Testis (tissue), 3 donors: ENCODE results near the gene PNLIPRP3. TPM values are rescaled to one million over a fixed set of nuclear protein-coding genes. Genes with fewer than 3 reads are reported as not detected.

Experiments
- DNase-seq: peaks from one replicate; pipeline ENCODE4 v3.0.0-alpha.2; 2019
- H3K27ac ChIP-seq, 2 donors: fragments of 200-600 bp; sonication (generic); one replicate each; pipeline ENCODE4 v1.5.1; 2019
- H3K27me3 ChIP-seq: fragments of 200-600 bp; sonication (generic); one replicate; pipeline ENCODE4 v1.5.1; 2019
- H3K36me3 ChIP-seq: fragments of 200-600 bp; sonication (generic); one replicate; pipeline ENCODE4 v1.5.1; 2017; ENCODE audit warnings: low read depth; ENCODE audit errors: missing control alignments
- H3K4me1 ChIP-seq: fragments of 200-600 bp; sonication (generic); one replicate; pipeline ENCODE4 v1.5.1; 2019
- H3K4me3 ChIP-seq, 2 donors: fragments of 200-600 bp; sonication (generic); one replicate each; pipeline ENCODE4 v1.5.1; 2017 to 2019
- H3K9me3 ChIP-seq: fragments of 200-600 bp; sonication (generic); one replicate; pipeline ENCODE4 v1.5.1; 2017
- POLR2A ChIP-seq: fragments of 450-650 bp; IDR thresholded peaks from one replicate; pipeline ENCODE4 v1.6.1; 2017; ENCODE audit warnings: antibody characterized with exemption, mild to moderate bottlenecking, moderate library complexity
- WGBS, 2 donors: methylation state at CpG; one replicate each; pipeline ENCODE4 v1.1.5; 2018; 5-methylcytosine and 5-hydroxymethylcytosine counted together
- intact Hi-C: fragments of 100-400 bp; cut with DNase I; formaldehyde crosslinking; loops from one replicate; pipeline ENCODE4 v1.15.1; 2023; ENCODE audit warnings: low total_unique reads
- polyA plus RNA-seq: library from polyadenylated mRNA; stranded (reverse); fragments of 350-450 nt; fragmentation: Illumina TruSeq; extraction: RNeasy Lipid Tissue Mini Kit (QIAGEN cat#74804); gene quantifications from one replicate; pipeline ENCODE4 v1.2.3, GENCODE V29; 2014; ENCODE audit warnings: low read depth, low replicate concordance; ENCODE audit not compliant: insufficient read depth
- total RNA-seq, 2 donors: library from RNA; depleted of rRNA; stranded (reverse); fragments of >200 nt; gene quantifications; one replicate each; pipeline ENCODE4 v1.2.3, GENCODE V29; 2016
- TF ChIP-seq, protein P1 (sequence below), 3 experiments: fragments of 450-650 bp in 2 of 3; fragments of 200-600 bp in 1 of 3; sonication (generic) in 1 of 3; IDR thresholded peaks; one replicate each; pipeline ENCODE4 v1.5.1; 2016 to 2019; ENCODE audit warnings: antibody characterized with exemption in 3 of 3, mild to moderate bottlenecking in 2 of 3, moderate library complexity in 1 of 3

Gene PNLIPRP3
- total and polyA plus RNA-seq, 3 donors from 2014 or later = not detected

DNA sequence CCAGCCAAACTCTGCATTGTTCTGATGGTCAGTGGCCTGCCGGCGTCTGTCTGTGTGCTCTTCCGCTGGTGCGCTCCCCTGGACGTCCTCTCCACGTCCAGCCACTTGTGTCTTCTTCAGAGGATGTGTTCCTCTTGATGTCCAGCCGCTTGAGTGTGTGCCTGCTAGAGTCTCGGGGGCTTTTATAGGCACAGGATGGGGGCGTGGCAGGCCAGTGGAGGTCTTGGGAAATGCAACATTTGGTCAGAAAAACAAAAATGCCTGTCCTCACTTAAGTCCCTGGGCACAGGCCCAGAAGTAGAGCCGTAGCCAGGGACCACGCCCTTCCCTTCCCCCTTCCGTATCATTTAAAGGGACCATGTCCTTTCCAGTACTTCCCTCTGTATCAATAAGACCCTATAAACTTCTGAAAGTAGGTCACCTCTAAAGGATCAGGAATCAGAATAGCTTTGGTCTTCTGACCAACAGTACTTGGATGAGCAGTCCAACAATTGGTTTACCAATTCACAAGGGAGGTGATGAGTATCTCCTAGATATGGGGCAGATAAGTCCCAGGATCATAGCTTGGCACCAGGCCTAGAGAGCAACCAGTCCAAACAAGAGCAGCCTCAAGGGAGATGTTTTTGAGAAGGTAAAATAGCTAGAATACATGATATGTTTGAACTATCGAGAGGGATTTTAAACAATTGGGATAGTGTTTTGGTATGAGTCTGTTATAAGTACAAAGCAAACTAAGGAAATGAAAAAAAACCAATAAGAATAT is 32.2 kb upstream of the PNLIPRP3 start:
- no peaks in the 10 kb centered on the region for H3K9me3 ChIP-seq
- TF ChIP-seq, protein P1, sequence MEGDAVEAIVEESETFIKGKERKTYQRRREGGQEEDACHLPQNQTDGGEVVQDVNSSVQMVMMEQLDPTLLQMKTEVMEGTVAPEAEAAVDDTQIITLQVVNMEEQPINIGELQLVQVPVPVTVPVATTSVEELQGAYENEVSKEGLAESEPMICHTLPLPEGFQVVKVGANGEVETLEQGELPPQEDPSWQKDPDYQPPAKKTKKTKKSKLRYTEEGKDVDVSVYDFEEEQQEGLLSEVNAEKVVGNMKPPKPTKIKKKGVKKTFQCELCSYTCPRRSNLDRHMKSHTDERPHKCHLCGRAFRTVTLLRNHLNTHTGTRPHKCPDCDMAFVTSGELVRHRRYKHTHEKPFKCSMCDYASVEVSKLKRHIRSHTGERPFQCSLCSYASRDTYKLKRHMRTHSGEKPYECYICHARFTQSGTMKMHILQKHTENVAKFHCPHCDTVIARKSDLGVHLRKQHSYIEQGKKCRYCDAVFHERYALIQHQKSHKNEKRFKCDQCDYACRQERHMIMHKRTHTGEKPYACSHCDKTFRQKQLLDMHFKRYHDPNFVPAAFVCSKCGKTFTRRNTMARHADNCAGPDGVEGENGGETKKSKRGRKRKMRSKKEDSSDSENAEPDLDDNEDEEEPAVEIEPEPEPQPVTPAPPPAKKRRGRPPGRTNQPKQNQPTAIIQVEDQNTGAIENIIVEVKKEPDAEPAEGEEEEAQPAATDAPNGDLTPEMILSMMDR (IDR thresholded peaks at IDR 0.05) = no peak
- no peak for TF ChIP-seq POLR2A
- H3K4me3 ChIP-seq = peak overlapping the region in 1 of 2 donors; percentile 45
- no peaks in the 10 kb centered on the region for H3K27me3 ChIP-seq
- intact Hi-C loops = no loop called here
- WGBS, 2 donors = 51 to 68% methylated on average over 13 of the region's 13 CpGs
- no peak for DNase-seq
- no peak overlapping the region for H3K27ac ChIP-seq
- H3K4me1 ChIP-seq = no peaks in the 10 kb centered on the region
- no peaks in the 10 kb centered on the region for H3K36me3 ChIP-seq

- Histone ChIP-seq H3K4me1 (no peaks in the 10 kb centered on the region), H3K4me3 (no peak overlapping the region), H3K36me3 (no peaks in the 10 kb centered on the region), H3K9me3 (no peaks in the 10 kb centered on the region), H3K27ac (no peak overlapping the region), H3K27me3 (no peaks in the 10 kb centered on the region)
- TF ChIP-seq, protein P1 (IDR thresholded peaks at IDR 0.05) = no peak
- intact Hi-C loops = no loop called here
- DNase-seq = no peak
- WGBS, 2 donors = 39 to 45% methylated on average over 5 of the region's 5 CpGs
Observed at GRCh38 chr10:116398224-116398623, 29.4 kb upstream of the PNLIPRP3 start.

- WGBS, 2 donors = 85 to 92% methylated on average over 3 of the region's 3 CpGs
- Histone ChIP-seq H3K4me3 (no peak overlapping the region), H3K9me3 (no peaks in the 10 kb centered on the region), H3K4me1 (no peaks in the 10 kb centered on the region), H3K36me3 (no peaks in the 10 kb centered on the region), H3K27ac (no peak overlapping the region), H3K27me3 (no peaks in the 10 kb centered on the region)
- intact Hi-C loops = no loop called here
- TF ChIP-seq, protein P1 (IDR thresholded peaks at IDR 0.05) = no peak
- TF ChIP-seq POLR2A = no peak
- DNase-seq = no peak
Observed at GRCh38 chr10:116402858-116403257, 24.8 kb upstream of the PNLIPRP3 start.

- Histone ChIP-seq H3K4me3 (no peak overlapping the region), H3K4me1 (no peaks in the 10 kb centered on the region), H3K9me3 (no peaks in the 10 kb centered on the region), H3K27ac (no peak overlapping the region), H3K36me3 (no peaks in the 10 kb centered on the region), H3K27me3 (no peaks in the 10 kb centered on the region)
- intact Hi-C loops = no loop called here
- no peak for DNase-seq
- 43 to 61% methylated on average over 6 of the region's 6 CpGs for WGBS, 2 donors
- TF ChIP-seq, protein P1 (IDR thresholded peaks at IDR 0.05) = no peak
- TF ChIP-seq POLR2A = no peak
Observed at GRCh38 chr10:116403740-116404250, 23.9 kb upstream of the PNLIPRP3 start.

GRCh38 chr10:116408719-116409118 is 18.9 kb upstream of the PNLIPRP3 start:
- Histone ChIP-seq H3K4me3 (no peak overlapping the region), H3K4me1 (no peaks in the 10 kb centered on the region), H3K9me3 (no peaks in the 10 kb centered on the region), H3K27me3 (no peaks in the 10 kb centered on the region), H3K27ac (no peak overlapping the region), H3K36me3 (no peaks in the 10 kb centered on the region)
- intact Hi-C loops = no loop called here
- TF ChIP-seq POLR2A = no peak
- TF ChIP-seq, protein P1 (IDR thresholded peaks at IDR 0.05) = no peak
- 41 to 47% methylated on average over 7 of the region's 7 CpGs for WGBS, 2 donors
- no peak for DNase-seq
